ENCODE data around the gene KCNAB1. TPM values are rescaled to one million over a fixed set of nuclear protein-coding genes. Genes with fewer than 3 reads are reported as not detected.

The KCNAB1 gene
- total and polyA plus RNA-seq, 10 of the 15 experiments (the other 5 are each of a cell fraction or from before 2014, with no cell fraction given), result 0.11 to 0.69 (median 0.43) TPM; not detected in 6

DNA sequence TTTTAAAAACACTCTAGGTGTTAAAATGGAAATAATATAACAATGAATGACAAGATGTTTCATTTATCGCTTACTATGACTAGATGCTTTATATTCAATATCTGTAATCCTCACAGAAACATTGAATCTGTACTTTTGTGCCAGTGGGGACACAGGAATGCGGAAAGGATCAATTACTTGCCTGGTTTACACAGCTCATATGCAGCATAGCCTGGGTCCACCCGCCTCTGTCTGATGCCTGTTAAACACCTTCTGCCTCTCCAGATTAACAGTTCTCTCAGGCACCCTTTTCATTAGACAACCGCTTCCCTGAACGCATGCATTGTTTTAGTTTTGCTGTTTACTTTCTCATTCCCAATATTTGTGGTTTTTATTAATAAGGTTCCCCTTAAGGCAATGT lies 12.9 kb upstream of the KCNAB1 start:
- FAIRE-seq (no peak), ATAC-seq (no peak), DNase-seq (ENCODE audit: low read depth, low spot score) (no peak)
- Histone ChIP-seq H3K4me1 (ENCODE audit: control insufficient read depth, insufficient read depth, low read length) (no peaks in the 10 kb centered on the region), H3K27me3 (replicated peaks in 1 of 2; ENCODE audit: control insufficient read depth in 2 of 2, insufficient read depth in 2 of 2, low read length in 1 of 2) (no peaks in the 10 kb centered on the region), H3K4me2 (ENCODE audit: control insufficient read depth, insufficient read depth) (no peak overlapping the region), H4K20me1 (ENCODE audit: control insufficient read depth, insufficient read depth) (no peaks in the 10 kb centered on the region), H3K9me3 (replicated peaks; ENCODE audit: control insufficient read depth, insufficient read depth, low read length) (no peaks in the 10 kb centered on the region), H2AFZ (ENCODE audit: control insufficient read depth, low read depth, low read length) (no peak overlapping the region), H3K4me3 (no peak overlapping the region), H3K9ac (ENCODE audit: control insufficient read depth, insufficient read depth, low read length) (no peak overlapping the region), H3K27ac (ENCODE audit: control insufficient read depth, insufficient read depth) (no peak overlapping the region), H3K36me3 (ENCODE audit: control insufficient read depth in 2 of 2, insufficient read depth in 2 of 2, low read length in 1 of 2) (no peaks in the 10 kb centered on the region), H3K79me2 (ENCODE audit: control insufficient read depth, insufficient read depth, low read length) (no peaks in the 10 kb centered on the region)
- WGBS (ENCODE audit: insufficient coverage, insufficient replicate concordance, low lambda C conversion rate, missing lambda C conversion rate), result 32% methylated on average over 5 of the region's 5 CpGs
- TF ChIP-seq IKZF1 (conservative IDR thresholded peaks at IDR 0.05) (no peak), EGR1 (IDR thresholded peaks at IDR 0.05; ENCODE audit: borderline replicate concordance in 1 of 2, low read depth in 2 of 2, low read length in 2 of 2) (no peak), FOXK2 (IDR thresholded peaks at IDR 0.05) (no peak), RBBP5 (conservative IDR thresholded peaks at IDR 0.05) (no peak), POLR2AphosphoS5 (IDR thresholded peaks at IDR 0.05; ENCODE audit: low read length) (no peak), SRF (IDR thresholded peaks at IDR 0.05; ENCODE audit: low read depth in 2 of 2, low read length in 2 of 2) (no peak), EP300 (IDR thresholded peaks at IDR 0.05; ENCODE audit: borderline replicate concordance in 1 of 2, control insufficient read depth in 1 of 2, low read depth in 2 of 2, low read length in 2 of 2) (no peak), IRF4 (IDR thresholded peaks at IDR 0.05; ENCODE audit: low read depth, low read length) (no peak), MTA3 (IDR thresholded peaks at IDR 0.05; ENCODE audit: borderline replicate concordance, low read length) (no peak), HSF1 (IDR thresholded peaks at IDR 0.05; ENCODE audit: low read depth, low read length) (no peak), IKZF2 (IDR thresholded peaks at IDR 0.05) (no peak), ZNF217 (IDR thresholded peaks at IDR 0.05) (no peak), HDAC6 (IDR thresholded peaks at IDR 0.05; ENCODE audit: unreplicated experiment) (no peak), CREM (IDR thresholded peaks at IDR 0.05; ENCODE audit: low read depth) (no peak), SUZ12 (IDR thresholded peaks at IDR 0.05; ENCODE audit: unreplicated experiment) (no peak), SMARCA5 (IDR thresholded peaks at IDR 0.05) (no peak)
- TF ChIP-seq, protein P1, sequence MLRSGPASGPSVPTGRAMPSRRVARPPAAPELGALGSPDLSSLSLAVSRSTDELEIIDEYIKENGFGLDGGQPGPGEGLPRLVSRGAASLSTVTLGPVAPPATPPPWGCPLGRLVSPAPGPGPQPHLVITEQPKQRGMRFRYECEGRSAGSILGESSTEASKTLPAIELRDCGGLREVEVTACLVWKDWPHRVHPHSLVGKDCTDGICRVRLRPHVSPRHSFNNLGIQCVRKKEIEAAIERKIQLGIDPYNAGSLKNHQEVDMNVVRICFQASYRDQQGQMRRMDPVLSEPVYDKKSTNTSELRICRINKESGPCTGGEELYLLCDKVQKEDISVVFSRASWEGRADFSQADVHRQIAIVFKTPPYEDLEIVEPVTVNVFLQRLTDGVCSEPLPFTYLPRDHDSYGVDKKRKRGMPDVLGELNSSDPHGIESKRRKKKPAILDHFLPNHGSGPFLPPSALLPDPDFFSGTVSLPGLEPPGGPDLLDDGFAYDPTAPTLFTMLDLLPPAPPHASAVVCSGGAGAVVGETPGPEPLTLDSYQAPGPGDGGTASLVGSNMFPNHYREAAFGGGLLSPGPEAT (IDR thresholded peaks at IDR 0.05; ENCODE audit: low read depth), result no peak
- POLR2A ChIA-PET, result no interaction called here
- in situ Hi-C loops (cut with MboI) (no loop called here), intact Hi-C loops (cut with micrococcal nuclease; ENCODE audit: unreplicated experiment) (no loop called here)
- SMC1A ChIA-PET (ENCODE audit: uncharacterized antibody, unreplicated experiment), result interaction anchor here (0.5 to 0.6 kb wide), 2 partner anchors 167 to 869 kb away, joined by 3 to 4 read pairs; no protein-coding TSS in a partner anchor
- CTCF ChIA-PET, result interaction anchor here (0.5 to 0.7 kb wide), 2 partner anchors 185 to 840 kb away, joined by 3 read pairs; no protein-coding TSS in a partner anchor
- no TSS peak for BruUV-seq (replicated peaks)
- RAD21 ChIA-PET (ENCODE audit: unreplicated experiment), result no interaction called here
